ENCODE data around the gene FKBP8.

Gene FKBP8

GRCh38 chr19:18491995-18492953 lies 51.1 kb downstream of the FKBP8 start:
- no peaks in the 10 kb centered on the region; the same call in 1 of the 2 replicates for H3K4me1 ChIP-seq
- no peaks in the 10 kb centered on the region for H3K9me3 ChIP-seq
- DNase-seq = no peak
- no peaks in the 10 kb centered on the region for H3K36me3 ChIP-seq
- no peaks in the 10 kb centered on the region for H3K27me3 ChIP-seq
- no peak for TF ChIP-seq CTCF (IDR thresholded peaks at IDR 0.05; ENCODE audit: low read depth, low read length)
- no peak overlapping the region for H3K4me3 ChIP-seq (ENCODE audit: low read depth, low read length)

- peaks cover 7% of the 10 kb centered on the region; the same call in 1 of the 2 replicates for H3K4me1 ChIP-seq
- H3K4me3 ChIP-seq (ENCODE audit: low read depth, low read length) = no peak overlapping the region
- no peak for TF ChIP-seq CTCF (IDR thresholded peaks at IDR 0.05; ENCODE audit: low read depth, low read length)
- no peaks in the 10 kb centered on the region for H3K9me3 ChIP-seq
- no peaks in the 10 kb centered on the region for H3K36me3 ChIP-seq
- no peaks in the 10 kb centered on the region for H3K27me3 ChIP-seq
- DNase-seq = no peak
Measured at GRCh38 chr19:18490728-18491127, 52.6 kb downstream of the FKBP8 start.

GRCh38 chr19:18489627-18490184 lies 53.7 kb downstream of the FKBP8 start:
- Histone ChIP-seq H3K9me3 (no peaks in the 10 kb centered on the region), H3K36me3 (no peaks in the 10 kb centered on the region), H3K4me1 (0 out of 2 replicates have a peak, but pooled peaks cover 7% of the 10 kb centered on the region), H3K4me3 (ENCODE audit: low read depth, low read length) (no peak overlapping the region), H3K27me3 (no peaks in the 10 kb centered on the region)
- TF ChIP-seq CTCF (IDR thresholded peaks at IDR 0.05; ENCODE audit: low read depth, low read length) = no peak
- no peak for DNase-seq

GRCh38 chr19:18488838-18489626 lies 54.3 kb downstream of the FKBP8 start:
- H3K36me3 ChIP-seq = no peaks in the 10 kb centered on the region
- H3K9me3 ChIP-seq = no peaks in the 10 kb centered on the region
- H3K4me3 ChIP-seq (ENCODE audit: low read depth, low read length) = no peak overlapping the region
- DNase-seq = peak; percentile 72
- H3K4me1 ChIP-seq = 0 out of 2 replicates have a peak, but pooled peaks cover 7% of the 10 kb centered on the region
- no peaks in the 10 kb centered on the region for H3K27me3 ChIP-seq
- TF ChIP-seq CTCF (IDR thresholded peaks at IDR 0.05; ENCODE audit: low read depth, low read length) = peak; percentile 70

GRCh38 chr19:18488403-18488723 lies 55.0 kb downstream of the FKBP8 start:
- peak; percentile 23; the same call in 1 of the 2 replicates for TF ChIP-seq CTCF (IDR thresholded peaks at IDR 0.05; ENCODE audit: low read depth, low read length)
- DNase-seq = no peak
- no peaks in the 10 kb centered on the region for H3K9me3 ChIP-seq

More at GRCh38 chr19:18488403-18488723, 55.0 kb downstream of the FKBP8 start:
- peaks cover 11% of the 10 kb centered on the region for H3K4me1 ChIP-seq
- no peak overlapping the region for H3K4me3 ChIP-seq (ENCODE audit: low read depth, low read length)
- no peaks in the 10 kb centered on the region for H3K27me3 ChIP-seq
- no peaks in the 10 kb centered on the region for H3K36me3 ChIP-seq

Measured in BE2C (cell line).